Hepatocyte (in vitro differentiated cells): Measurements from ENCODE around the gene CEACAM16. TPM values are rescaled to one million over a fixed set of nuclear protein-coding genes. Genes with fewer than 3 reads are reported as not detected.
"Not testable (repeated sequence)": the region's sequence is repeated elsewhere in the genome, so short reads cannot be mapped to it uniquely, and the experiment has no call there.

ENCODE experiments used
- DNase-seq: peaks from one replicate; pipeline ENCODE4 v3.0.0-alpha.2; 2016; ENCODE audit warnings: low spot score
- H2AFZ ChIP-seq: fragments of 200-600 bp; sonication (generic); 2 replicates; pipeline ENCODE4 v1.6.0; 2016; ENCODE audit warnings: antibody characterized with exemption, mild to moderate bottlenecking
- H3K27ac ChIP-seq: fragments of 200-600 bp; sonication (generic); 2 replicates; pipeline ENCODE4 v1.5.1; 2016; ENCODE audit warnings: mild to moderate bottlenecking
- H3K27me3 ChIP-seq: fragments of 200-600 bp; sonication (generic); 2 replicates; pipeline ENCODE4 v1.6.1; 2016
- H3K36me3 ChIP-seq: fragments of 200-600 bp; sonication (generic); replicated peaks from 2 replicates; pipeline ENCODE4 v1.5.1; 2016; ENCODE audit warnings: low read depth; ENCODE audit not compliant: insufficient read depth
- H3K4me1 ChIP-seq: fragments of 200-600 bp; sonication (generic); 2 replicates; pipeline ENCODE4 v1.5.1; 2016; ENCODE audit warnings: mild to moderate bottlenecking, moderate library complexity; ENCODE audit not compliant: insufficient read depth
- H3K4me2 ChIP-seq: fragments of 200-600 bp; sonication (generic); 2 replicates; pipeline ENCODE4 v1.6.0; 2016
- H3K4me3 ChIP-seq: fragments of 200-600 bp; sonication (generic); 2 replicates; pipeline ENCODE4 v1.5.1; 2016; ENCODE audit warnings: mild to moderate bottlenecking
- H3K79me2 ChIP-seq: fragments of 200-600 bp; sonication (generic); 2 replicates; pipeline ENCODE4 v1.6.0; 2017; ENCODE audit warnings: mild to moderate bottlenecking
- H3K9me2 ChIP-seq: fragments of 200-600 bp; sonication (generic); replicated peaks from 2 replicates; pipeline ENCODE4 v1.6.0; 2017; ENCODE audit warnings: mild to moderate bottlenecking; ENCODE audit not compliant: insufficient read depth
- H3K9me3 ChIP-seq: fragments of 200-600 bp; sonication (generic); 2 replicates; pipeline ENCODE4 v1.5.1; 2016; ENCODE audit warnings: low read depth, mild to moderate bottlenecking
- H4K20me1 ChIP-seq: fragments of 200-600 bp; sonication (generic); 2 replicates; pipeline ENCODE4 v1.6.0; 2016; ENCODE audit warnings: mild to moderate bottlenecking; ENCODE audit not compliant: insufficient read depth, poor library complexity, severe bottlenecking
- CTCF ChIP-seq: fragments of 200-600 bp; sonication (generic); IDR thresholded peaks from 2 replicates; pipeline ENCODE4 v1.5.1; 2016; ENCODE audit warnings: antibody characterized with exemption, mild to moderate bottlenecking; ENCODE audit not compliant: poor library complexity
- EZH2 ChIP-seq: fragments of 200-600 bp; sonication (generic); IDR thresholded peaks from 2 replicates; pipeline ENCODE4 v1.6.1; 2016; ENCODE audit warnings: antibody characterized with exemption, mild to moderate bottlenecking, borderline replicate concordance
- EZH2phosphoT487 ChIP-seq: fragments of 200-600 bp; sonication (generic); IDR thresholded peaks from one replicate; pipeline ENCODE4 v1.6.1; 2018; ENCODE audit warnings: antibody characterized with exemption, mild to moderate bottlenecking, low read depth, moderate library complexity; ENCODE audit not compliant: unreplicated experiment, severe bottlenecking
- WGBS: methylation state at CpG from one replicate; pipeline ENCODE4 v1.1.6; 2016; ENCODE audit warnings: low lambda C conversion rate; ENCODE audit errors: missing lambda C conversion rate; 5-methylcytosine and 5-hydroxymethylcytosine counted together
- polyA plus RNA-seq: library from polyadenylated mRNA; unstranded; fragments of >200 nt; fragmentation: Nextera tagmentation; extraction: Ambion mirVana; gene quantifications from 2 replicates; pipeline ENCODE4 v1.2.1, GENCODE V29; 2016
- total RNA-seq: library from RNA; depleted of rRNA; stranded (reverse); fragments of >200 nt; gene quantifications from 2 replicates; pipeline ENCODE4 v1.2.3, GENCODE V29; 2014

Gene CEACAM16
- total and polyA plus RNA-seq, 2 experiments from 2014 or later = 0.73 TPM; not detected in 1

- Histone ChIP-seq H2AFZ (no peak overlapping the region), H3K27ac (no peak overlapping the region), H3K4me2 (no peak overlapping the region), H3K36me3 (no peaks in the 10 kb centered on the region), H3K4me1 (peaks cover 14% of the 10 kb centered on the region), H3K4me3 (no peak overlapping the region), H4K20me1 (no peaks in the 10 kb centered on the region), H3K27me3 (no peaks in the 10 kb centered on the region), H3K9me3 (no peaks in the 10 kb centered on the region), H3K9me2 (no peaks in the 10 kb centered on the region), H3K79me2 (no peaks in the 10 kb centered on the region)
- DNase-seq = no peak
- no peak for TF ChIP-seq CTCF
- TF ChIP-seq EZH2phosphoT487 = no peak
- TF ChIP-seq EZH2 = no peak
- WGBS = 47% methylated on average over 2 of the region's 2 CpGs
Measured at GRCh38 chr19:44714597-44715169, 15.7 kb downstream of the CEACAM16 start.

GRCh38 chr19:44717603-44718002 lies 18.7 kb downstream of the CEACAM16 start:
- peak overlapping the region; percentile 95 for H3K27ac ChIP-seq
- no peak for TF ChIP-seq EZH2
- no peak overlapping the region for H2AFZ ChIP-seq
- peaks cover 8% of the 10 kb centered on the region for H3K79me2 ChIP-seq
- no peaks in the 10 kb centered on the region for H3K9me3 ChIP-seq
- no peaks in the 10 kb centered on the region for H3K9me2 ChIP-seq
- 95% methylated on average over 6 of the region's 6 CpGs for WGBS
- H3K27me3 ChIP-seq = no peaks in the 10 kb centered on the region
- H4K20me1 ChIP-seq = no peaks in the 10 kb centered on the region
- H3K4me2 ChIP-seq = no peak overlapping the region
- no peak overlapping the region for H3K4me3 ChIP-seq
- no peak for DNase-seq
- no peaks in the 10 kb centered on the region for H3K36me3 ChIP-seq
- H3K4me1 ChIP-seq = peaks cover 14% of the 10 kb centered on the region

GRCh38 chr19:44718441-44719261 lies 19.7 kb downstream of the CEACAM16 start:
- no peaks in the 10 kb centered on the region for H3K9me2 ChIP-seq
- peak; percentile 81 for DNase-seq
- H3K4me2 ChIP-seq = peak overlapping the region; percentile 69
- 26% methylated on average over 10 of the region's 11 CpGs for WGBS
- no peaks in the 10 kb centered on the region for H4K20me1 ChIP-seq
- H3K9me3 ChIP-seq = no peaks in the 10 kb centered on the region
- H3K4me1 ChIP-seq = peaks cover 14% of the 10 kb centered on the region
- no peaks in the 10 kb centered on the region for H3K36me3 ChIP-seq
- H2AFZ ChIP-seq = peak overlapping the region; percentile 19
- TF ChIP-seq CTCF (no peak), EZH2phosphoT487 (no peak), EZH2 (no peak)
- H3K27me3 ChIP-seq = no peaks in the 10 kb centered on the region
- peak overlapping the region; percentile 95 for H3K27ac ChIP-seq
- peaks cover 8% of the 10 kb centered on the region for H3K79me2 ChIP-seq
- H3K4me3 ChIP-seq = no peak overlapping the region

GRCh38 chr19:44719262-44719701 lies 20.3 kb downstream of the CEACAM16 start:
- H3K27ac ChIP-seq = peak overlapping the region; percentile 95
- no peak overlapping the region for H3K4me3 ChIP-seq
- no peaks in the 10 kb centered on the region for H3K36me3 ChIP-seq
- H3K79me2 ChIP-seq = peaks cover 8% of the 10 kb centered on the region
- H3K4me2 ChIP-seq = peak overlapping the region; percentile 69
- no peak overlapping the region for H2AFZ ChIP-seq
- WGBS = 68% methylated on average over 8 of the region's 8 CpGs
- H4K20me1 ChIP-seq = no peaks in the 10 kb centered on the region
- no peaks in the 10 kb centered on the region for H3K9me2 ChIP-seq
- peaks cover 14% of the 10 kb centered on the region for H3K4me1 ChIP-seq
- no peak for DNase-seq
- no peaks in the 10 kb centered on the region for H3K27me3 ChIP-seq
- TF ChIP-seq EZH2phosphoT487 (no peak), CTCF (no peak), EZH2 (no peak)
- H3K9me3 ChIP-seq = no peaks in the 10 kb centered on the region

GRCh38 chr19:44720396-44720795 lies 21.4 kb downstream of the CEACAM16 start:
- peaks cover 21% of the 10 kb centered on the region for H3K4me1 ChIP-seq
- not testable (repeated sequence) for H4K20me1 ChIP-seq, H3K79me2 ChIP-seq, H3K36me3 ChIP-seq, H2AFZ ChIP-seq, H3K4me3 ChIP-seq, H3K9me3 ChIP-seq, H3K4me2 ChIP-seq, H3K9me2 ChIP-seq, DNase-seq, H3K27ac ChIP-seq, H3K27me3 ChIP-seq
- WGBS = 92% methylated on average over 9 of the region's 9 CpGs
